CD4-positive, alpha-beta T cell (primary cell): ENCODE results near the gene SCNN1G. TPM values are rescaled to one million over a fixed set of nuclear protein-coding genes. Genes with fewer than 3 reads are reported as not detected.

Source experiments
- ATAC-seq: fragments of 200-7000 bp; cut with Tn5 transposase; one replicate; pipeline ENCODE4 v1.10.0; 2022; ENCODE audit warnings: mild to moderate bottlenecking; ENCODE audit not compliant: poor library complexity
- CTCF ChIA-PET: fragments of 350-600 bp; sonication (Branson Sonifier 250); formaldehyde crosslinking; loops from one replicate; lab custom pipeline; 2021; ENCODE audit warnings: antibody characterized with exemption, inconsistent platforms; lab: Charles Lee
- POLR2A ChIA-PET: fragments of 350-600 bp; sonication (Branson Sonifier 250); formaldehyde crosslinking; loops from one replicate; lab custom pipeline; 2021; ENCODE audit warnings: antibody characterized with exemption, inconsistent platforms; lab: Charles Lee
- DNase-seq, 14 experiments: peaks; one replicate each; pipeline ENCODE4 v3.0.0-alpha.2; 2013 to 2020; ENCODE audit warnings: mixed read lengths in 2 of 14
- H3K27ac ChIP-seq, 2 donors: one replicate each; pipeline versions ENCODE4 v1.5.1 to v1.7.0; 2013; ENCODE audit warnings: low read length in 2 of 2, low read depth in 1 of 2, mild to moderate bottlenecking in 1 of 2
- H3K27me3 ChIP-seq, 2 experiments: 1 replicate in 1 of 2; 2 replicates in 1 of 2; pipeline versions ENCODE4 v1.6.1 to v1.7.0; 2013; ENCODE audit warnings: low read length in 2 of 2, control low read depth in 1 of 2, mild to moderate bottlenecking in 1 of 2, moderate library complexity in 1 of 2; ENCODE audit not compliant: insufficient read depth in 2 of 2, control insufficient read depth in 1 of 2
- H3K36me3 ChIP-seq: one replicate; pipeline ENCODE4 v1.6.1; 2013; ENCODE audit warnings: low read length, control low read depth; ENCODE audit not compliant: insufficient read depth
- H3K4me1 ChIP-seq: one replicate; pipeline ENCODE4 v1.6.1; 2013; ENCODE audit warnings: low read length, control low read depth; ENCODE audit not compliant: insufficient read depth
- H3K4me3 ChIP-seq: one replicate; pipeline ENCODE4 v1.5.1; 2013; ENCODE audit warnings: mild to moderate bottlenecking, low read length, moderate library complexity
- H3K9me3 ChIP-seq, 2 experiments: 1 replicate in 1 of 2; 2 replicates in 1 of 2; pipeline versions ENCODE4 v1.6.1 to v1.7.0; 2013; ENCODE audit warnings: low read length in 2 of 2, mild to moderate bottlenecking in 2 of 2, control low read depth in 1 of 2, moderate library complexity in 1 of 2; ENCODE audit not compliant: control insufficient read depth in 1 of 2, insufficient read depth in 1 of 2
- H3K27ac Mint-ChIP-seq: one replicate; pipeline ENCODE4 v1.8.0; 2020; ENCODE audit warnings: mixed read lengths
- H3K27me3 Mint-ChIP-seq: one replicate; pipeline ENCODE4 v1.8.0; 2021; ENCODE audit warnings: mixed read lengths
- H3K36me3 Mint-ChIP-seq: one replicate; pipeline ENCODE4 v1.8.0; 2021; ENCODE audit warnings: low read depth, mixed read lengths
- H3K4me1 Mint-ChIP-seq: one replicate; pipeline ENCODE4 v1.8.0; 2021; ENCODE audit warnings: low read depth, mixed read lengths
- H3K4me3 Mint-ChIP-seq: one replicate; pipeline ENCODE4 v1.8.0; 2020; ENCODE audit warnings: mild to moderate bottlenecking, mixed read lengths
- H3K9me3 Mint-ChIP-seq: one replicate; pipeline ENCODE4 v1.8.0; 2020; ENCODE audit warnings: mixed read lengths
- intact Hi-C, 2 experiments: fragments of 100-400 bp; cut with DNase I in 1 of 2; cut with micrococcal nuclease in 1 of 2; formaldehyde crosslinking; loops; one replicate each; pipeline versions ENCODE4 v1.15.1 to v1.9.0; 2023 to 2025; cut with DNase I, micrococcal nuclease
- total RNA-seq, 174 experiments: library from RNA in 2 of 174; stranded (reverse) in 2 of 174; gene quantifications; one replicate each; pipeline ENCODE4 v1.2.3 and lab custom pipeline; 2021 to 2026
- TF ChIP-seq, protein P1 (sequence below): fragments of 200-600 bp; IDR thresholded peaks from one replicate; pipeline ENCODE4 v1.8.0; 2022; ENCODE audit warnings: antibody characterized with exemption, mild to moderate bottlenecking

SCNN1G gene
- total RNA-seq, 2 experiments from 2014 or later: not detected

- intact Hi-C loops: no loop called here
- Histone ChIP-seq H3K36me3 (no peaks in the 10 kb centered on the region), H3K27ac (no peak overlapping the region), H3K9me3 (peaks cover 0 to 9% of the 10 kb centered on the region in 2 experiments), H3K4me1 (peaks cover 11% of the 10 kb centered on the region), H3K4me3 (no peak overlapping the region), H3K27me3 (peaks cover 39 to 64% of the 10 kb centered on the region in 2 experiments)
- no peak for ATAC-seq
- CTCF ChIA-PET: no interaction called here
- Mint-ChIP-seq H3K27ac (no peak overlapping the region), H3K36me3 (no peaks in the 10 kb centered on the region), H3K27me3 (peaks cover 75% of the 10 kb centered on the region), H3K4me3 (no peak overlapping the region), H3K9me3 (no peaks in the 10 kb centered on the region), H3K4me1 (peaks cover 5% of the 10 kb centered on the region)
- TF ChIP-seq, protein P1, sequence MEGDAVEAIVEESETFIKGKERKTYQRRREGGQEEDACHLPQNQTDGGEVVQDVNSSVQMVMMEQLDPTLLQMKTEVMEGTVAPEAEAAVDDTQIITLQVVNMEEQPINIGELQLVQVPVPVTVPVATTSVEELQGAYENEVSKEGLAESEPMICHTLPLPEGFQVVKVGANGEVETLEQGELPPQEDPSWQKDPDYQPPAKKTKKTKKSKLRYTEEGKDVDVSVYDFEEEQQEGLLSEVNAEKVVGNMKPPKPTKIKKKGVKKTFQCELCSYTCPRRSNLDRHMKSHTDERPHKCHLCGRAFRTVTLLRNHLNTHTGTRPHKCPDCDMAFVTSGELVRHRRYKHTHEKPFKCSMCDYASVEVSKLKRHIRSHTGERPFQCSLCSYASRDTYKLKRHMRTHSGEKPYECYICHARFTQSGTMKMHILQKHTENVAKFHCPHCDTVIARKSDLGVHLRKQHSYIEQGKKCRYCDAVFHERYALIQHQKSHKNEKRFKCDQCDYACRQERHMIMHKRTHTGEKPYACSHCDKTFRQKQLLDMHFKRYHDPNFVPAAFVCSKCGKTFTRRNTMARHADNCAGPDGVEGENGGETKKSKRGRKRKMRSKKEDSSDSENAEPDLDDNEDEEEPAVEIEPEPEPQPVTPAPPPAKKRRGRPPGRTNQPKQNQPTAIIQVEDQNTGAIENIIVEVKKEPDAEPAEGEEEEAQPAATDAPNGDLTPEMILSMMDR: no peak
- POLR2A ChIA-PET: no interaction called here
- DNase-seq: no peak
Observed at GRCh38 chr16:23185656-23186055, 3.1 kb downstream of the SCNN1G start.

- no peak for ATAC-seq
- no peak overlapping the region for H3K4me3 Mint-ChIP-seq
- H3K27ac ChIP-seq: no peak overlapping the region
- H3K4me1 ChIP-seq: peaks cover 11% of the 10 kb centered on the region
- TF ChIP-seq, protein P1: no peak
- POLR2A ChIA-PET: no interaction called here
- no peak for DNase-seq
- no peak overlapping the region for H3K27ac Mint-ChIP-seq
- H3K4me1 Mint-ChIP-seq: peaks cover 5% of the 10 kb centered on the region
- H3K36me3 Mint-ChIP-seq: no peaks in the 10 kb centered on the region
- peaks cover 74% of the 10 kb centered on the region for H3K27me3 Mint-ChIP-seq
- peaks cover 0 to 9% of the 10 kb centered on the region in 2 experiments for H3K9me3 ChIP-seq
- no peaks in the 10 kb centered on the region for H3K9me3 Mint-ChIP-seq
- H3K36me3 ChIP-seq: no peaks in the 10 kb centered on the region
- intact Hi-C loops: no loop called here
- H3K27me3 ChIP-seq: peaks cover 35 to 59% of the 10 kb centered on the region in 2 experiments
- no peak overlapping the region for H3K4me3 ChIP-seq
- CTCF ChIA-PET: no interaction called here
Observed at GRCh38 chr16:23186171-23186570, 3.6 kb downstream of the SCNN1G start.

- DNase-seq (no peak), ATAC-seq (no peak)
- peaks cover 0 to 9% of the 10 kb centered on the region in 2 experiments for H3K9me3 ChIP-seq
- CTCF ChIA-PET: no interaction called here
- peaks cover 29 to 50% of the 10 kb centered on the region in 2 experiments for H3K27me3 ChIP-seq
- Mint-ChIP-seq H3K4me1 (no peaks in the 10 kb centered on the region), H3K9me3 (no peaks in the 10 kb centered on the region), H3K4me3 (no peak overlapping the region), H3K27me3 (peaks cover 74% of the 10 kb centered on the region), H3K36me3 (no peaks in the 10 kb centered on the region), H3K27ac (no peak overlapping the region)
- peaks cover 7% of the 10 kb centered on the region for H3K4me1 ChIP-seq
- POLR2A ChIA-PET: no interaction called here
- H3K27ac ChIP-seq: no peak overlapping the region
- intact Hi-C loops: no loop called here
- TF ChIP-seq, protein P1: no peak
- H3K4me3 ChIP-seq: no peak overlapping the region
- H3K36me3 ChIP-seq: no peaks in the 10 kb centered on the region
Observed at GRCh38 chr16:23187341-23187740, 4.8 kb downstream of the SCNN1G start.
